Measurements from ENCODE around the gene TCERG1L.
"Not testable (repeated sequence)": the region's sequence is repeated elsewhere in the genome, so short reads cannot be mapped to it uniquely, and the experiment has no call there.

The TCERG1L gene

GRCh38 chr10:131181456-131181855 lies 130.1 kb downstream of the TCERG1L start:
- DNase-seq, result peak; percentile 38

- DNase-seq, result peak; percentile 36
Observed at GRCh38 chr10:131180740-131181415, 130.6 kb downstream of the TCERG1L start.

DNA sequence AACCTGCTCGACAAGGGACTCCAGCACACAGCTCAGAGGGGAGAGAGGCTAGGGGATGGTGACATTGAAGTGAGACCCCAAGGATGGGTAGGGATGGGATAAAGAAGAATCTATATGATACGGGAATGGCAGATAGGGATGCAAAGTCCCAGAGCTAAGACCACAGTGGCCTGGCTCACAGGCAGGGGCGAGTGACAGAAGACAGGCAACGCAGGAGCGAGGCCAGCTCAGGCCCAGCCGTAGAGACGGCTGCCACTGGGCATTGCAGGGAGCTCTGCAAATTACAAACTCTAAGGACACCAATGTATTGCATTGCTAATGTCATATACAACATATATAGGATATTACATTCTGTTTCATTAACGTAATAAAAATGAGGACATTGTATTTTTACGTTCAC lies 131.4 kb downstream of the TCERG1L start:
- DNase-seq, result peak; percentile 25

DNA sequence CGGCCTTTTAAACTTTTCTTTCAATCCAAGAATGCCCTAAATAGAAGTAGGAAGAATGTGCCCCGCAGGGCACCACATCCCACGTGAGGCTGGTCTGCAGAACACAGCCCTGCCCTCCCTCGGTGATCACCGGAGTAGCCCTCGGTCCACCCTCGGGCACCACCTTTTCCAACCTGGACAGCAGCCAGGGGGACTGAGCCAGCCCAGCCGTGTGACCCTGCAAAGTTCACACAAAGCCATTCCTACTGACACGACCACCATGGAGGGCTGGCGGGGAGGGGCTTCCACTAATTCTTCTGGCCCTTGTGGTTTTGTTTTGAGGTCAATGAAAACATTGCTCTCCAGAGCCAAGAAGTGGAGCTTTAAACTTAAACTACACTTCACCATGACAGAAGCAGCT lies 132.2 kb downstream of the TCERG1L start:
- peak; percentile 43 for DNase-seq

DNA sequence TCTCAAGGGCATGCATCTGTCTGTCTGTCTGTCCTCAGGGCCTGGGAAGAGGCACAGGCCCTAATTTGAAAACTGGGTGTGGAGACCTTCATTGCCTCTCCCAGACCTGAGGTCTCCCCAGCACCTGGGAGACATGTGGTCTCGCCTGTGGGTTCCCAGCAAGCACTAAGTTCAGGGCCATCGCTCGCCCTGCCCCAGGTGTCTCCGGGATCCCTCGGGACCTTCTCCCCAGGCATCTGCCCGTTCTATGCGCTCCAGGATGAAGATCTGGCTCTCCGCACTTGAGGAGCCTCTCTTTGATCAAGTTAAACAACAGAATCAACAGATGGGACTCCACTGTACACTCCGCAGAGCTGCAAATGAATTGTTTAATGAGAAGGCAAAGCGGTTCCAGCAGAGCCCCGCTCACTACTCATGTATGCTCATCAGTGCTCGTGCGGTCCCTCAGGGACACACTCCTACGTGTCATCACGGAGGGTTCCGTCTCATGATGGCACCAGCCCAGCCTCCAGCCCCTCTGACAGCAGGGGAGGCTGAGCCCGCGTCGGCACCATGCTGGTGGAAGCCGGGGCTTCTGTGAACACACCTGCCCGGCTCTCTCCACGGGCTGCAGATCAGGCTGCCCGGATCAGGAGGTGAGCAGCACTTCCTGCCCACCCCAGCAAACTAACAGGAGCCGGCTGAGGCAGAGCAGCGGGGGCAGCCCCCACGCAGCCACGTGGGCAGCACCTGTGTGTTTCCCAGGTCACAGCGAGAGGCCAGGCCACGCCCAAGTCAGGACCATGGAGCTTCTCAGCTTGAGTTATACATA lies 132.8 kb downstream of the TCERG1L start:
- DNase-seq, result peak; percentile 37

DNA sequence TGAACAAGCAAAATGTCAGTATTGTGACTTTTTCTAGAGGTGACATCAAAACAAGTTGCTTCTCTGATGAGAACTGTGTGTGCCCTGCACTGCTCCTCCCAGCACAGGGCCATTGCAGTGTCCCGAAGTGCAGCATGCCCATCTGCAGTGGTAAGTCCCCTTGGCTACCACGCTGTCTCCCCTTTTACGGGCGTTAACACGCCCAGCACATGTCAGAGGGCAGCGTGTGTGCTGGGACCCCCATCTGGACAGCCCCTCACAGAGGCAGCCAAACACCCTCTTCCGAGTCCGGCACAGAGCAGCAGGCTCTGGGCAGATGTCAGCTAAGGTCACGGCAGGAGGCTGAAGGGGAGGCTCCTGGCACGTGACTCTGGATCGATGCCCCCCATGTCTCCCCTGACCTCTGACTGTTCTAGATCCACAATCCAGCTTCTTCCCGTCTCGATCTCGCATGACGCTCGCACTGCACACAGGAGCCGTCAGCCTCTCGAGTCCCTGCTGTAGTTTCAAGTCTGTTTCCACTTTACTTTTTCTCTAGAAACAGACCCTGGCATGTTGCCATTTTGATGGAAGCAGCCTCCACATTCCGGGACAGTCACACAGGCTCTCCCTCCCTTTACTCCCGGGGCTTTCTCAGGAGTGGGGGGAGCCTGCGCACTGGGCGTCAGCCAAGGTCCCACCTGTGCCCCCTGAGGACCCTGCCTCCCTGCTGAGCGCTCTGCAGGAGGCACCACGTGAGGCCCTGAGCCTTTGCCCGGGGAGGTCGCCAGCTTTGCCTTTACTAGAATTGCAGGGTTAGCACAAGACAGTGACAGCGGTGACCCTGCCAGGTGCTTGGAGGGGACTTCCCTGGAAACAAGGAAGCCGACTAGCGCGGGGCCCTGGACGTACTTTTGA lies 133.8 kb downstream of the TCERG1L start:
- peak; percentile 37 for DNase-seq

DNA sequence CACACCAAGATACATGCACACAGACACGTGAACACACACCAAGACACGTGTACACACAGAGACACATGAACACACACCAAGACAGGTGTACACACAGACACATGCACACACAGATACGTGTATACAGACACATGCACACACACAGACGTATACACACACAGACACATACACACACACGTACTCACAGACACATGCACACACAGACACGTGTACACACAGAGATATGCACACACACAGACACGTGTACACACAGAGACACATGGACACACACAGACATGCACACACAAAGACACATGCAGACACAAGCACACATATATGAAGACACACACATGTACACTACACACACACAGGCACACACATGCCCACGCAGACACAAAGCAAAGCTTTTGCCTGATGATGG lies 134.6 kb downstream of the TCERG1L start:
- DNase-seq, result peak; percentile 20

GRCh38 chr10:131176324-131176723 lies 135.2 kb downstream of the TCERG1L start:
- DNase-seq, result not testable (repeated sequence)

- DNase-seq, result peak; percentile 44
Observed at GRCh38 chr10:131175891-131176290, 135.6 kb downstream of the TCERG1L start.

DNA sequence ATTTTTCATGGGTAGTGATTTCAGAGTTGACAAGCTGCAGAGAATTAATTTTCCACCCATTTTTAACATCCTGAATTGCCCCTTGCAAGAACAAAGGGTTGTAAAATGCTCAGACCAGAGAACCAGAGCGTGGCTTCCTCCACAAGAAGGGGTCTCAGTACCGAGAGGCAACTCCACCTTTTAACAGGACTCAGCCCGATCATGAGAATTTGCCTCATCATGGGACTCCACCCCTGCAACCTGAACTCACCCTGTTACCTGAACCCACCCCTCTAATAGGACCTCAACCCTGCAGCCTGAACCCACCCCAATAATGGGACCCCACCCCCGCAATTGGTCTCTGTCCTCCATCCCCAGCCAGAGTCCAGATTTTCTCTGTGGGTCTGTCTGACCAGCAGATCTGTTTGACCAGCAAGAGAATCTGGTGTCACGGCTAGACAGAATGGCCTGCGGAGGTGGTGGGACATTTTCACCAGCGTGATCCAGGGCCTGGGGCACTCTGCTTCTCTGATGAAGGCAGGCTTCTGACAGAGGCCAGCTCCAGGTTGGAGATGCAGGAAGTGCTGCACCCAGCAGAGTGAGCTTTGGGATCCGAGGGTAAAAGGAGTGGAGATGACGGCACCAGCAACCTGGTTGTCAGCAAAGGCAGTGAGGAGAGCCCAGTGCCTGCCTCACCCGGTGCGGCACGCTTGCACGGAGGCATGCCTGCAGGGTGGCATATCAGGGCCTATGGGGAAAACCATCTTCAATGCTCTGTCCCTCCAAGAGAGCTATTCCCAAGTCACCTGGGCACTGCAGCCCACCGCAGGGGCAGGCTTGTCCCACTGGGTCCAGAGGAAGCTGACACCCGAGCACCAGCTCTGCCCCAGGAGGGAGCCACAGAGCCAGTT lies 136.6 kb downstream of the TCERG1L start:
- DNase-seq, result peak; percentile 41

DNA sequence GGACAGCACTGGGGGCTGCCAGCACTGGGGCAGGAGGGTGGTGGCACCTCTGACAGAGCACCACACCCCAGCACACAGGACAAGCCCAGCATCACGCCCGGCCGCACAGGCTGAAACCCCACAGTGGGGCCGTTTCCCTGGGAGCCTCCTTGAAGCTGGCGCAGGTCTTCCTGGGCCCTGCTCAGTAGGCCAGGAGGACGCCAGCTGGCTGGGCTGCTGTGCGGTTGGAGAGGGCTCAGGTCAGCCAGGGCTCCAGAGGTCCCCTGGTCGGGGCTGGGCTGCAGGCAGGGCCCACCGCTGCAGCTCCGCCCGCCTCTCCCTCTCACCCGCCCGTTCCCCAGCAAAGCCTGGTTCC lies 137.3 kb downstream of the TCERG1L start:
- no peak for DNase-seq

GRCh38 chr10:131173484-131174210 lies 137.9 kb downstream of the TCERG1L start:
- DNase-seq, result no peak

GRCh38 chr10:131172433-131172832 lies 139.1 kb downstream of the TCERG1L start:
- no peak for DNase-seq

DNA sequence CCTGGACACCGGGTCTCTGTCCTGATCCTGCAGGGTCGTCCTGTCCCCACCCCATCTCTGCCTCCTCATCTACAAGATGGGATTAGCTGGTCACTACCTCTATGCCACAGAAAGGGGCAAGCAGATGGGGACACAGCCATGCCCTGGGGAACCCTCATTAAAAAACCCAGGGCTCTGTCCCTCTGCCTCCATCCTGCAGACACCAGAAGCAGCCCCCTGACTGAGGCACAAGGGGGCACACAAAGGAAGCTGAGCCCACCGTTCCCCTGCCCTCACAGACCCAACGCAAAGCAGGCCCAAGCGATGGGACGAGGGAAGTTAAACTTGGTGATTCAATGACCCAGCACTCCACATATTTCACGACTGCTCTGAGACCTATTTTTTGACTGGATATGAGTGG lies 142.4 kb downstream of the TCERG1L start:
- no peak for DNase-seq

DNA sequence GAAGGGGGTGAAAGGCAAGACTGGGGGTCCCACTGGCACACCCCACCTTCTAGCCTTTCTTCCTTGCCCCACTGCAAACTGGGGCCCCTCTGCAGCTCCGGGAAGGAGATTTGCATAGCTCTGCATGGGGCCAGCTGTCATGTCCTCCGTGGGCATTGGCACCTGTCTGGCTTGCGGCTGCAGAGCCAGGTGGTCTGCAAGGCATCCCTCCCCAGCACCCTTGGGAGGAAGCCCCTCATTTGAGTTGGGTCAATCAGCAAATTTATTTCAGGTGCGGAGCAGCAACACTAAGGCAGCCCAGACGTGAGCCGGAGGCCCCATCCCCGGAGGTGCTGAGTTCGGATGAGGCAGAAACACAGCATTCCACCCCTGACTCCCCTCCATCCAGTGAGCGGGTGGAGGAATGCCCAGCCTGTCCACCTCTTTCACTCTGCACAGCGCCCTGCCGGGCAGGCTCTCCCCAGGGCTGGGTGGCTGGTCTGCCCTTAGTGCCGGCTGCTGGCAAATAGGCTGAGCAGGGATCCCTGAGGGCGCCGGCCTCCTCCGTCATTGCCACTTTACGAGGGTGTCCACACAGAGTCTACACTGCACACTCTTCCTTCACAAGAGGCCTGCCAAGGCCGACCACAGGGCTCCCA lies 143.2 kb downstream of the TCERG1L start:
- no peak for DNase-seq

DNA sequence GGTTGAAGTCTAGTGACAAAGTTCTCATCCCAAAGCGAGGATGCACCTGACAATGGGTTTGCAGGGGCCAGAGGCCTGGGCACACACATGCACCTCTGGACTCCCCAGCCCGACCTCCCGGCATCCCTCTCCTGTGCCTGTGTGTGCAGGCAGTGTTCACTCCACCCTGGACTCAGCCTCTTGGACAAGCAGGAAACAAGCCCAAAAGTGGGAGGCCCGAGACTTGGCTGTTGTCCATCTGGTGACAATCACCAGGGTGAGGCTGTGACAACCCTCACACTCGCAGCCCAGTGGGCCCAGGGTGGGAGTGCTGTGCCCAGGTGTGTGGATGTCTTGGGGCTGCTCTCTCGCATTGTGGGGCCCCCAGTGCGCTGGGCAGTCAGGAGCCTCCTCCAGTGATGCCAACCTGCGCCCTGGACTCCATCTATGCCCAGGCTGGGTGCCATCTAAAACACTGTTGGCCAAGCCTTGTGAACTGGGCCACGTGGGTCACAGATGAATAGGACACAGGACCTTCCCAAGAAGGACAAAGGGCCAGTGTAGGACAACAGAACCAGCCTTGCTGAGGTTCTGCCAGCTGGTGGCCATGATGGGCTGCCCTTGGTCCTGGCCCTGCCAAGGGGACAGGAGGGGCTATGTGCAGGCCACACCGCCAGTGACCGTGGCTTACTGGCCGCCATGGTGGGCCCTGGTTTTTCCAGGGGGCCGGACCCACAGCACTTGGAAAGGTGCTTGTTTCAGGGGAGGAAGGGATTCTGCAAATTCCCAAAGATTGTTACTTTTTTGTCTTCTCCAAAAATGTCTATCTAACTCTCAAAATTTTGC lies 144.3 kb downstream of the TCERG1L start:
- no peak for DNase-seq

- peak; percentile 29 for DNase-seq
Observed at GRCh38 chr10:131166486-131166885, 145.0 kb downstream of the TCERG1L start.

GRCh38 chr10:131165092-131165491 lies 146.4 kb downstream of the TCERG1L start:
- no peak for DNase-seq

DNA sequence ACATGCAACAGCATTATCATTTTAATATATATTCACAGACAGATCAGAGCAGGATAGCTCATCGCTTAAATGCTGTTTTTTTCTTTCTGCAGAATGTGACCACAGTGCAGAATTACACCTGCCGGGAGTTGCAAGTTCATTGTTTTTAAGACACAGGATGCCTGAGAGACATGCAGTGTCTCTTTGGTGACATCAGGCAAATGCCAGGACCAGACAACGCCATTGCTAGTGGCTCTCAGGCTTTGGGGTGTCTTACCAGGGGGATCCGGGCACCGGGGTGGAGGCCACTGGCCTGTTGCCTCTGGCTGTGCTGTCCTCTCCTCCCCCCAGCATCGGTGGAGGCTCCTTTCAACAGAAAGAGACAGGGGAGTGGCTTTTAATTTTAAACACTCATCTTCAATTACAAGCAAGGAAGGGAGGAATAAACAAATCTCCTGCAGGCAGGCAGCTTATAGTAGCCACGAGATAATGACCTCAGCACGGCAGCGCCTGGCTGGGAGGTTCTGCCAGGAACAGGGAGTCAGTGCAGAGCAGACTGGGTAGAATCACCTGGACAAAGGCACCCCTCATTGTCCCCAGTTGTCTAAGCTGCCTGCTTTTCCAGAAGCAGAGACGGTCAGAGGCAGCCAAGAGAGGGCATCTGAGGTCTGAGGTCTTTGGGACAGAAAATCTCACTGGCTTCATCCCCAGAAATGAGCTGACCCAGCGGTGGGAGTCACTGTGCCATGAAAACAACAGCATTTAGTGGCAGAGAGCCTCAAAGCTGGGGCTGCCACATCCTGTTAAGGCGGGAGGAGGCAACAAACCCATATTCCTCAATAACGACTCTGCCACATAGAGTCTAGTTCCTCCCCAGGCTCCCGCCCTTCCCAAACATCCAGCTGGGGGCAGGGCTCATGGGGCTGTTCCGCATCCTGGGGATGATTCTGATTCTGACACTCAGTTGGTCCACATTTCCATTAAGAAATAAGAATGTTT lies 148.4 kb downstream of the TCERG1L start:
- no peak for DNase-seq
